ENCODE data around the gene MARCHF10.

DNA sequence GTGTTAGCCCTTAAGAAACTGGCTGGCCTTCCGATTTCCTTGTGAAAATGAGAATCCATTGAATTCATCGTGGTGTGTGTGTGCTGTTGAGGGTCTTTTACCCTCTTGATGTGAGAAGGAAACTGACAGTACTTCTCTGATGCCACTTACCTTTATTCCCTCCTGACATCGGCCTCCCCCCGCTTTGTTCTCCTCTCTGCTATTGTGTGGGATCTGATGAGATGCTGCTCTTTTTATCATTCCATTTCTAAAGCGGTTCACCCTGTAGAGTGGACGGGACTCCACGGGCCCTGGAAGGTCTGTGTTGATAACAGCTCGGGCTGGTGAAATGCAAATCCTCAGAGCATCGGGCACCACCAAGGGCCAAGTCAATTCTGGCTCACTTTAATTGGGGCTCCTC is 69.8 kb downstream of the MARCHF10 start:
- TF ChIP-seq CTCF (conservative IDR thresholded peaks at IDR 0.05) (no peak), EZH2 (IDR thresholded peaks at IDR 0.05; ENCODE audit: low read depth) (no peak)
